AG04450 (cell line): ENCODE data around the gene DBX2. TPM values are rescaled to one million over a fixed set of nuclear protein-coding genes. Genes with fewer than 3 reads are reported as not detected.
"Not testable (repeated sequence)": the region's sequence is repeated elsewhere in the genome, so short reads cannot be mapped to it uniquely, and the experiment has no call there.

Source experiments
- CTCF ChIA-PET: fragments of 300-600, 350-600 bp; formaldehyde crosslinking; extraction: SDS; loops from one replicate; lab custom pipeline; 2022; ENCODE audit warnings: antibody characterized with exemption, inconsistent platforms; lab: Charles Lee
- POLR2A ChIA-PET: fragments of 350-600 bp; formaldehyde crosslinking; extraction: SDS; loops from one replicate; lab custom pipeline; 2021; ENCODE audit warnings: antibody characterized with exemption, inconsistent platforms; lab: Yijun Ruan, JAX
- DNase-seq: peaks from one replicate; pipeline ENCODE4 v3.0.0-alpha.2; 2011; ENCODE audit warnings: low read depth, low spot score
- H3K27ac ChIP-seq: one replicate; pipeline ENCODE4 v1.5.1; 2012; ENCODE audit warnings: low read depth, low read length, control low read depth
- H3K27me3 ChIP-seq: one replicate; pipeline ENCODE4 v1.6.0; 2012; ENCODE audit warnings: low read length; ENCODE audit not compliant: control insufficient read depth, insufficient read depth
- H3K4me3 ChIP-seq: 2 replicates; pipeline ENCODE4 v1.5.1; 2011; ENCODE audit warnings: mild to moderate bottlenecking, low read depth, low read length, control low read depth
- H3K9me3 ChIP-seq: 2 replicates; pipeline ENCODE4 v1.5.1; 2012; ENCODE audit warnings: low read length; ENCODE audit not compliant: control insufficient read depth, insufficient read depth
- polyA minus RNA-seq: library from RNA; depleted of rRNA, polyadenylated mRNA; stranded (reverse); fragments of >200 nt; gene quantifications from 2 replicates; pipeline ENCODE4 v1.2.3, GENCODE V29; 2011; rRNA and poly(A)+ RNA removed
- polyA plus RNA-seq: library from polyadenylated mRNA; depleted of rRNA; stranded (reverse); fragments of >200 nt; gene quantifications from 2 replicates; pipeline ENCODE4 v1.2.3, GENCODE V29; 2011; rRNA removed
- TF ChIP-seq, protein P1 (sequence below): IDR thresholded peaks from 2 replicates; pipeline ENCODE4 v1.5.1; 2011; ENCODE audit warnings: low read depth, low read length, control low read depth, inconsistent platforms

DBX2 gene
- polyA plus RNA-seq (not detected in 2 replicates), polyA minus RNA-seq (not detected in 2 replicates)

GRCh38 chr12:45050751-45051571 is at the start of gene DBX2:
DBX2 (minus strand) TSS chr12:45051099; CDS start chr12:45050927, 172 bp downstream.
- no peaks in the 10 kb centered on the region for H3K9me3 ChIP-seq
- H3K27ac ChIP-seq: no peak within 1 kb of the TSS
- TF ChIP-seq, protein P1, sequence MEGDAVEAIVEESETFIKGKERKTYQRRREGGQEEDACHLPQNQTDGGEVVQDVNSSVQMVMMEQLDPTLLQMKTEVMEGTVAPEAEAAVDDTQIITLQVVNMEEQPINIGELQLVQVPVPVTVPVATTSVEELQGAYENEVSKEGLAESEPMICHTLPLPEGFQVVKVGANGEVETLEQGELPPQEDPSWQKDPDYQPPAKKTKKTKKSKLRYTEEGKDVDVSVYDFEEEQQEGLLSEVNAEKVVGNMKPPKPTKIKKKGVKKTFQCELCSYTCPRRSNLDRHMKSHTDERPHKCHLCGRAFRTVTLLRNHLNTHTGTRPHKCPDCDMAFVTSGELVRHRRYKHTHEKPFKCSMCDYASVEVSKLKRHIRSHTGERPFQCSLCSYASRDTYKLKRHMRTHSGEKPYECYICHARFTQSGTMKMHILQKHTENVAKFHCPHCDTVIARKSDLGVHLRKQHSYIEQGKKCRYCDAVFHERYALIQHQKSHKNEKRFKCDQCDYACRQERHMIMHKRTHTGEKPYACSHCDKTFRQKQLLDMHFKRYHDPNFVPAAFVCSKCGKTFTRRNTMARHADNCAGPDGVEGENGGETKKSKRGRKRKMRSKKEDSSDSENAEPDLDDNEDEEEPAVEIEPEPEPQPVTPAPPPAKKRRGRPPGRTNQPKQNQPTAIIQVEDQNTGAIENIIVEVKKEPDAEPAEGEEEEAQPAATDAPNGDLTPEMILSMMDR: no peak
- H3K4me3 ChIP-seq: peak within 1 kb of the TSS; percentile 45
- CTCF ChIA-PET: no interaction called here
- POLR2A ChIA-PET: no interaction called here
- no peak for DNase-seq
- peaks cover 26% of the 10 kb centered on the region for H3K27me3 ChIP-seq

- ChIA-PET CTCF (no interaction called here), POLR2A (no interaction called here)
- no peak for DNase-seq
- H3K9me3 ChIP-seq: no peaks in the 10 kb centered on the region
- H3K27me3 ChIP-seq: no peaks in the 10 kb centered on the region
- TF ChIP-seq, protein P1: no peak
- H3K27ac ChIP-seq: no peak overlapping the region
- H3K4me3 ChIP-seq: no peak overlapping the region
Measured at GRCh38 chr12:45098766-45099165, 47.9 kb upstream of the DBX2 start.

- H3K4me3 ChIP-seq, H3K27ac ChIP-seq, POLR2A ChIA-PET, DNase-seq, H3K9me3 ChIP-seq, H3K27me3 ChIP-seq: not testable (repeated sequence)
- CTCF ChIA-PET: interaction anchor here (0.6 kb wide), 1 partner anchor 329 kb away, joined by 7 read pairs; no protein-coding TSS in a partner anchor
Measured at GRCh38 chr12:45095417-45095816, 44.5 kb upstream of the DBX2 start.

- ChIA-PET CTCF (interaction anchor here (0.6 kb wide), 1 partner anchor 120 kb away, joined by 8 read pairs; no protein-coding TSS in a partner anchor), POLR2A (no interaction called here)
- Histone ChIP-seq H3K27me3 (no peaks in the 10 kb centered on the region), H3K27ac (no peak overlapping the region), H3K4me3 (no peak overlapping the region), H3K9me3 (no peaks in the 10 kb centered on the region)
- no peak for DNase-seq
- TF ChIP-seq, protein P1: no peak
Measured at GRCh38 chr12:45093051-45093450, 42.2 kb upstream of the DBX2 start.

- no peak for DNase-seq
- Histone ChIP-seq H3K4me3 (no peak overlapping the region), H3K27me3 (no peaks in the 10 kb centered on the region), H3K9me3 (no peaks in the 10 kb centered on the region), H3K27ac (no peak overlapping the region)
- TF ChIP-seq, protein P1: no peak
- ChIA-PET CTCF (no interaction called here), POLR2A (no interaction called here)
Measured at GRCh38 chr12:45089411-45090075, 38.6 kb upstream of the DBX2 start.
